Omental fat pad (tissue), 4 donors: Measurements from ENCODE around the gene ATIC. TPM values are rescaled to one million over a fixed set of nuclear protein-coding genes. Genes with fewer than 3 reads are reported as not detected.

Experiments
- ATAC-seq: fragments of 150-250 bp; one replicate; pipeline ENCODE4 v1.9.1; 2016; ENCODE audit warnings: mild to moderate bottlenecking, moderate library complexity; ENCODE audit not compliant: low FRiP score
- DNase-seq: peaks from one replicate; pipeline ENCODE4 v3.0.0-alpha.2; 2019; ENCODE audit warnings: low spot score
- total RNA-seq, 4 donors: library from RNA; depleted of rRNA; stranded (reverse); fragments of >200 nt; gene quantifications; one replicate each; pipeline ENCODE4 v1.1.0, GENCODE V29; 2016
- TF ChIP-seq, protein P1 (sequence below), 3 donors: fragments of 450-650 bp; IDR thresholded peaks; one replicate each; pipeline ENCODE4 v1.5.1; 2016 to 2017; ENCODE audit warnings: antibody characterized with exemption in 3 of 3, mild to moderate bottlenecking in 3 of 3, moderate library complexity in 2 of 3

The ATIC gene
- total RNA-seq, 4 donors from 2014 or later = 28.2 to 62.1 (median 35.9) TPM

DNA sequence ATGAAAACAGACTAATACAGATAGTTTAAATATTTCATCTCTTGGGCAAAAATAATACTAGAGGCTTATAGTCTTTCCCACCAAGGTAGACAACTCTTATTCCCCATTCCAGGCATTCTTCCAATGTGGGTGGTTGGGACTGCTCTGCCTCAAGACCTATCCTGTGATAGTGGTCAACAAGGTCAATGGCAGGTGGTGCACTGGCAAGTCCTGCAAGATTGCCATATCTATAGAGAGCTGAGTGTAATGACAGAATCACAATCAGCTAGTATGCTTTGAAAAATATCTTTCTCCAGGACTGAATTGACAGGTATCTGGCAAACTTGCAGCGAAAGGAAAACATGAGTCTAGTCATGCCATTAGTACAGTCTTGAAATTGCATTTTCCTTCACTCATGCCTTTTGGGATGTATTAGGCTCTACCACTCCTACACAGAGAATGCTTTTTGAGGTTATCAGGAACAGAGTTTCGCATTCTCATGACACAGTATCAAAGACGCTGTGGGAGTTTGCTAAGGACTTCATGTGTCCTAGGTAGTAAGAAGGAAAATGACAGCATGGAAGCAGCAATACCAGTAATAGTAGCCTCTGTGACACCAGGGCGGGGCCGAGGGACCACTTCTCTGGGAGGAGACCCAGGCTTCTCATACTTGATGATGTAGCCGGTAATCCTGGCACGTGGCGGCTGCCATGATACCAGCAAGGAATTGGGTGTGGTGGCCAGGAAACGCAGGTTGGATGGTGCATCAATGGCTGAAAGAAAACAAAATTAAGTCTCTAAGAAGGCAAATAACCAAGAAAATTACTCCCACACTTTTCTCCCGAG lies 63.0 kb downstream of the ATIC start:
- TF ChIP-seq, protein P1, sequence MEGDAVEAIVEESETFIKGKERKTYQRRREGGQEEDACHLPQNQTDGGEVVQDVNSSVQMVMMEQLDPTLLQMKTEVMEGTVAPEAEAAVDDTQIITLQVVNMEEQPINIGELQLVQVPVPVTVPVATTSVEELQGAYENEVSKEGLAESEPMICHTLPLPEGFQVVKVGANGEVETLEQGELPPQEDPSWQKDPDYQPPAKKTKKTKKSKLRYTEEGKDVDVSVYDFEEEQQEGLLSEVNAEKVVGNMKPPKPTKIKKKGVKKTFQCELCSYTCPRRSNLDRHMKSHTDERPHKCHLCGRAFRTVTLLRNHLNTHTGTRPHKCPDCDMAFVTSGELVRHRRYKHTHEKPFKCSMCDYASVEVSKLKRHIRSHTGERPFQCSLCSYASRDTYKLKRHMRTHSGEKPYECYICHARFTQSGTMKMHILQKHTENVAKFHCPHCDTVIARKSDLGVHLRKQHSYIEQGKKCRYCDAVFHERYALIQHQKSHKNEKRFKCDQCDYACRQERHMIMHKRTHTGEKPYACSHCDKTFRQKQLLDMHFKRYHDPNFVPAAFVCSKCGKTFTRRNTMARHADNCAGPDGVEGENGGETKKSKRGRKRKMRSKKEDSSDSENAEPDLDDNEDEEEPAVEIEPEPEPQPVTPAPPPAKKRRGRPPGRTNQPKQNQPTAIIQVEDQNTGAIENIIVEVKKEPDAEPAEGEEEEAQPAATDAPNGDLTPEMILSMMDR (IDR thresholded peaks at IDR 0.05) = no peak

DNA sequence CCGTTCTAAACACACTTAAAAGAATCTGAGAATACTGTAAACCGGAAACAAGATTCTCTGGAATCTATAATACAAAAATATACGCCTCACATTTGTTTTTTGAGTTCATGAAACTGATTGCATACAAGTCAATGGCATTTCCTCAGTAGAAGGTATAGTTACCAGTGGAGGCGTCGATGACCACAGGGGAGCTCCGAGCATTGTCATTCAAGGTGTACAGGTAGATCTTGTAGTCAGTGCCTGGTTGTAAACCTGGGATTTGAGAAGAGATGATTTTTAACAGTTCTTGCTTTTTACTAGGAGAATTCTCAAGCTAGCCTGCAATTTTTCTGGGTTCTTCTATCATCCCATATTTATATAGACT lies 63.6 kb downstream of the ATIC start:
- TF ChIP-seq, protein P1 (IDR thresholded peaks at IDR 0.05) = no peak
- DNase-seq = no peak

More for the DNA sequence above, 63.0 kb downstream of the ATIC start:
- ATAC-seq = no peak
- no peak for DNase-seq

DNA sequence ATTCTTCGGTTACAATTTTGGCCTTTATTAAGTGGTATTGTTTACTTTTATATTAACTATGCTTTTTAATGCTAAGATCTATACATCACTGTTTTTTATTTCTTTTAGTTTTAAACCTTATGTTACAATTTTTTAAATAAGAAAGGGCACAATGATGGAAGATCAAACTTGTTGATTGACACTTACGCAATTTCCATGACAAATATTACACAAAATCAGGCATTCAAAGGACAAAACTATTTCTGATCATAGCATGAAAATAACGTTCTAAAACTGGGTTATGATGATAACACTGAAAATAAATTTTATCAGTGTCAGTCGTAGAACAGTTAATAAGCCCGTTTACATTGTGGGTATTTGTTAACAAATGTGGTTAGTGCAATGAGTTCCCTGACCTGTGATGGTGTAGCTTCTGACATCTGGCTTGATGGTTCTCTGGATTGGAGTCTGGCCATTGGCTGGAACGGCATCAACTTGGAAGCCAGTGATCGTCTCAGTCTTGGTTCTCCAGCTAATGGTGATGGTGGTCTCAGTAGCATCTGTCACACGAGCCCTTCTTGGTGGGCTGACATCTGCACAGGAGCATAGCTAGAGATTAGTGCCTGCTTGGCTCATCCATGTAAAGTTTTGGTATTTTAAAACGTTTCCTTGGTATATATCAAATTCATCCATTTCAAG lies 64.4 kb downstream of the ATIC start:
- TF ChIP-seq, protein P1 (IDR thresholded peaks at IDR 0.05) = no peak
- DNase-seq (no peak), ATAC-seq (no peak)

More for the DNA sequence above, 63.6 kb downstream of the ATIC start:
- no peak for ATAC-seq

DNA sequence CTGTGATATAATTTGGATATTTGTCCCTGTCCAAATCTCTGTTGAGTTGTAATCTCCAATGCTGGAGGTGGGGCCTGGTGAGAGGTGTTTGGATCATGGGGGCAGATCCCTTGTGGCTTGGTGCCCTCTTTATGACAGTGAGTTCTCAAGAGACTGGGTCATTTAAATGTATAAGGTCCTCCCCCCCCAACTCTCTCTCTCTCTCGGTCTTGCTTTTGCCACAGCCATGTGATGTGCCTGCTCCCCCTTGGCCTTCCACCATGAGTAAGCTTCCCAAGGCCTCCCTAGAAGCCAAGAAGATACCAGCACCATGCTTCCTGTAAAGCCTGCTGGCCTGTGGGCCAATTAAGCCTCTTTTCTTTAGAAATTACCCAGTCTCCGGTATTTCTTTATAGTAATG lies 65.4 kb downstream of the ATIC start:
- TF ChIP-seq, protein P1 (IDR thresholded peaks at IDR 0.05) = no peak
- ATAC-seq = no peak
- no peak for DNase-seq

DNA sequence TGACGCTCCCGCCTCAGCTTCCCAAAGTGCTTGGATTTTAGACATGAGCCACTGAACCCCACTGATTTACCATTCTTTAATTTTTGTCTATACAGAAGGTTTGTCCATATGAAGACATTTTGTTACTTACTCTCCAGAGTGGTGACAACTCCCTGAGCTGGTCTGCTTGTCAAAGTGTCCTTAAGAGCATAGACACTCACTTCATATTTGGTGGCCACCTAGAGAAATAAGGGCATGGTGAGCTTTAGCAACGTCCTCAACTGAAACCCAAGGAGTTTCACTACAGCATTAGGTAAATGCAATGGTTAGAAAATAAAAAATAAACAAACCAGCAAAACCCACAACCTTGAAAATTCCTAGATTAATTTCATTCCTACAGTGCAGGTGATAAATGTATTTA lies 66.2 kb downstream of the ATIC start:
- DNase-seq (no peak), ATAC-seq (no peak)
- TF ChIP-seq, protein P1 (IDR thresholded peaks at IDR 0.05) = no peak

DNA sequence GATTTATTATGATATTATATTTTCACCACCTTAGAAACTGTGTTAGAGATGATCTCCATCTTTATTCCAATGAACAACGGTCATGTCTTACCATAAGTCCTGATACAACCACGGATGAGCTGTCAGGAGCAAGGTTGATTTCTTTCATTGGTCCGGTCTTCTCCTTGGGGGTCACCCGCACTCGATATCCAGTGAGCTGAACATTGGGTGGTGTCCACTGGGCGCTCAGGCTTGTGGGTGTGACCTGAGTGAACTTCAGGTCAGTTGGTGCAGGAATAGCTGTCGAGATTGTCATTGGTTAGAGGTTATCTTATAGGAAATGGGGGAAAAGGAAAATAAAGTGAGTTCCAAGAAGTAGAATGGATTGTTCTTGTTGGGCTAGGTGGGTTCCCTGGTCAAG lies 67.2 kb downstream of the ATIC start:
- no peak for DNase-seq
- ATAC-seq = no peak
- TF ChIP-seq, protein P1 (IDR thresholded peaks at IDR 0.05) = no peak
